Superior temporal gyrus (tissue), 1 donor: ENCODE data around the gene MAGEA2.
"Not testable (repeated sequence)": the region's sequence is repeated elsewhere in the genome, so short reads cannot be mapped to it uniquely, and the experiment has no call there.

Source experiments
- DNase-seq: peaks from one replicate; pipeline ENCODE4 v3.0.0-alpha.2; 2016; ENCODE audit errors: extremely low spot score

Gene MAGEA2, protein sequence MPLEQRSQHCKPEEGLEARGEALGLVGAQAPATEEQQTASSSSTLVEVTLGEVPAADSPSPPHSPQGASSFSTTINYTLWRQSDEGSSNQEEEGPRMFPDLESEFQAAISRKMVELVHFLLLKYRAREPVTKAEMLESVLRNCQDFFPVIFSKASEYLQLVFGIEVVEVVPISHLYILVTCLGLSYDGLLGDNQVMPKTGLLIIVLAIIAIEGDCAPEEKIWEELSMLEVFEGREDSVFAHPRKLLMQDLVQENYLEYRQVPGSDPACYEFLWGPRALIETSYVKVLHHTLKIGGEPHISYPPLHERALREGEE

DNA sequence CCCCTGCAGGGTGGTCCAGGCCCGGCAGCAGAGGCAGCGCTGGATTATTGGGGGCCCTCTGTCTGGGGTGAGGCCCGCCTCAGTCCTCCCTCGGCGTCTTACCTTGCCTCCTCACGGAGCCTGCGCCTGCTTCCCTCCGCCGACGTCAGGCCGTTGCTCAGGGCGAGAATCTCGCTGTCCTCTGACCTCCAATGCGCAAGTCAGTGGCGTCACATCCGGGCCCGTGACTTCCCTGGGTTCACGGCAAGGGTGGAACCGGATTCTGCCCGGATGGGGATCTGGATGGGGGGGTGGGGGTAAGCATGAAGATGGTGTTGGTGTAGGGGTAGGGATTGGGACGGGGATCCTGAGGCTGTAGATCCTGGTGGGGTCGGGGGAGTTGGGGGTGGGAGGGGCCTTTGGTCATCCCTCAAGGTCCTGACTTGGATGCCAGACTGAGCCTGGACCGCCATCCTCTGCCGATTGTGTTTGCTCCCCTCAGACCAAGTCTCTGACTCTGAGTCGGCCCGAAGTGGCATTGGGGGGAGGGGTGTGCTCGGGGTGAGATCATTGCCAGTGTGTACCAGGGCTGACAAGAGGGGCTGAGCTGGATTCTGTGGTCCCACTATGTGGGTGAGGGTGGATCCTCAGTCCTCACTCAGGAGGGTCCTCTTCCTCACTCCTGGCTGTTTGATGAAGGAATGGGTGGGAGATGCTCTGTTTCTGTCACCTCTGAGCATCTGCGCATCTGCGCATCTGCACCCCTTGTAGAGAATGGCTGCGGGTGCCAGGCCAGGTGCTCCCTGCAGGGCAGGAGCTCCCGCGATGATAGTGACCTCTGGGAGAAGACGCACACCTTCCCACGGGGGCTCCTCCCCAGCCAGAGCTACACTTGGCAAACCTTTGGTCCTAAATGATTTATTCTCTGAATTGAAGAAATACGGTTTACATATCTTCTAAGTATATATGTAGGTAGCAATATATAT is at the start of gene MAGEA2:
Gene MAGEA2, minus strand, starts transcription at position 157 of the 965 bp plus-strand sequence. CDS start 2,479 bp downstream, outside the sequence.
- DNase-seq, result not testable (repeated sequence)

DNA sequence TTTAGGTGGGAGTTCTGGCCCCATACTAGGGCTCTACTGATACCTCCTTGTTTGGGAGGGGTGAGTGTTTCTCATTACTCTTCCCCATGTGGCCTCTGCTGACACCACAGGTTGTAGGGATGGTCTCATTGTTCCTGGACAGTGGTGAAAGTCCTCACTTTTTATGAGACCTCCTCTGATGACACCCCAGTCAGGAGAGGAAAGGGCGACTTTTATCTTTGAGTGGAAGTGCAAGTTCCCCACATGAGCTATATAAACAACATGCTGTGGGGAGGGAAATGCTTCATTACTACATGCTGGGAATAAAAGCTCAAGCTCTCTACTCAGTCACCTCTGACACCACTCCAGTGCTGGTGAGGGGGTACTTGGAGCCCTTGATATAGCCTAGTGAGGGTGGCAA is 45.3 kb upstream of the MAGEA2 start:
- no peak for DNase-seq

DNA sequence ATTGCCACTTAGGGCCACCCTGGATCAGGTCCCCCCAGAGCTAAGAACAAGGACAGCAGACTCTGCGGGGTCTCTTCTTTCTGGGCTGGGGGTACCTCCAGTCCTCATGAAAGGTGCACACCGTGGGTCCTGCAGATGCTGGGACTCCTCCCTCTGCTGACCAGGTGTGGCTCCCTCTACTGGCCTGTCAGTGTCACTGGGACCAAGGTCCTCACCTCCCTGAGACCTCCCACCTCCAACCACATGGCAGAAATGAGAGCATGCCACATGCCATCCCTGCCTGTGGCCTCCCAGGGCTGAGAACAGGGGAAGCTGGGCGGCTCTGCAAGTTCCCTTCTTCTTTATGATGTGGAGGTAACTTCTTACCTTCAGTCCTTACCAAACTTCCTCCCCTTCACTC is 33.4 kb upstream of the MAGEA2 start:
- not testable (repeated sequence) for DNase-seq

DNA sequence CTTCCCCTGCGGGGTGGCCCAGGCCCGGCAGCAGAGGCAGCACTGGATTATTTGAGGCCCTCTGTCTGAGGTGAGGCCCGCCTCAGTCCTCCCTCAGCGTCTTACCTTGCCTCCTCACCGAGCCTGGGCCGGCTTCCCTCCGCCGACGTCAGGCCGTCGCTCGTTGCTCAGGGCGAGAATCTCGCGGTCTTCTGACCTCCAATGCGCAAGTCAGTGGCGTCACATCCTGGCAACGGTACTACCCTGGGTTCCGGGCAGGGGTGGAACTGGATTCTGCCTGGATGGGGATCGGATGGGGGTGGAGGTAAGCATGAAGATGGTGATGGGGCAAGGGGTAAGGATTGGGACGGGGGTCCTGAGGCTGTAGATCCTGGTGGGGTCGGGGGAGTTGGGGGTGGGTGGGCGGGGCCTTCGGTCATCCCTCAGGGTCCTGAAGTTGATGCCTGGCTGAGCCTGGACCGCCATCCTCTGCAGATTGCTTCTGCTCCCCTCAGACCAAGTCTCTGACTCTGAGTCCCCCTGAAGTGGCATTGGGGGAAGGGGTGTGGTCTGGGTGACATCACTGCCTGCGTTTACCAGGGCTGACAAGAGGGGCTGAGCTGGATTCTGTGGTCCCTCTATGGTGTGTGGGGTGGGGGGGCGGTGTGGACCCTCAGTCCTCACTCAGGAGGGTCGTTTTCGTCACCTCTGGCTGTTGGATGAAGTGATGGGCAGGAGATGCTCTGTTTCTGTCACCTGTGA is 16.1 kb upstream of the MAGEA2 start, which contains the start of gene MAGEA6:
Gene MAGEA6, minus strand, starts transcription at position 141 of the 741 bp plus-strand sequence. CDS start 2,039 bp downstream, outside the sequence.
- not testable (repeated sequence) for DNase-seq

DNA sequence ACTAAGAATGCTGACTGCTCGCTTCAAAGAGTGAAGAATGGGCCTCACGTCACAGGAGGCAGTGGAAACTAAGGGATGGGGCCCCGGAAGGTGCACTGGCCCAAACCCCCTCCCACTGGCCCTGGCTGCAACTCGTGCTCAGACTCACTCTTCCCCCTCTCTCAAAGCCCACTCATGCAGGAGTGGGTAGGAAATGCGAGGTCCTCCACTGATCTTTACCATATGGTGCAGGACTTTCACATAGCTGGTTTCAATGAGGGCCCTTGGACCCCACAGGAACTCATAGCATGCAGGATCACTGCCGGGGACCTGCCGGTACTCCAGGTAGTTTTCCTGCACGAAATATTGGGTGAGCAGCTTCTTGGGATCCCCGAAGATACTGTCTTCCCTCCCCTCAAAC is 12.9 kb upstream of the MAGEA2 start:
- DNase-seq, result not testable (repeated sequence)

DNA sequence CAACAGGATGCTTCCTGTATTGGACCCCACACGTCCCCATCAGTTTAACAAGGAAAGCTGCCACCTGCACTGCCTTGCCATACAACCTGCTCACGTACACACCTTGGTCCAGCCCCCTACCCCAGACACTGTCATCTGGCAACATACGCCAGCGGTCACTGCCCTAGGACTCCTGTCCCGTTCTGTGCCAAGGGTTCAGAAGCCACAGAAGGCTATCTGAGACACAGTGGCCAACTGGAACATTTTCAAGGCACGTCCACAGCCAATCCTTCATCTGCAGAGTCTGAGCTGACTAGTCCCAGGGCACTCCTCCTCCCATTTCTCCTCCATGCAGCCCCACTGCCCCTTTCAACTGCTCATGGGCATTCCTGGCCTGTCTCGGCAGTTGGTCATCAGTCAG is 7.9 kb upstream of the MAGEA2 start:
- DNase-seq, result not testable (repeated sequence)

DNA sequence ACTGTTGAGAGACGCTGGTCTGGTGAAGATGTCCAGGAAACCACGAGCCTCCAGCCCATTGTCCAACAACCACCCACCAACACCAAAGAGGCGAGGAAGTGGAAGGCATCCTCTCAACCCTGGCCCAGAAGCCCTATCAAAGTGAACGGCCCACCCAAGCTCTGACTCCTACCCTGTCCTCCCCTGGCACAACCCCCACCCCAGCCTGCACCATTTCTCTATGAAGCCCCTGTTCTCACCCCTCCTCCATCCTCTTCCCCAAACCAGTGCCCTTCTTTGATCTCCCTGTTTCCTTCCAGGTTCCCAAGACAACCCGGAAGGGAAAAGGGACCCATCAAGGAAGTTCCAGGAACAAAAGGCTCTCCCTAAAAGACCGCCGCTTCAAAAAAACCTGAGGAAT is 5.9 kb upstream of the MAGEA2 start:
- DNase-seq, result not testable (repeated sequence)

DNA sequence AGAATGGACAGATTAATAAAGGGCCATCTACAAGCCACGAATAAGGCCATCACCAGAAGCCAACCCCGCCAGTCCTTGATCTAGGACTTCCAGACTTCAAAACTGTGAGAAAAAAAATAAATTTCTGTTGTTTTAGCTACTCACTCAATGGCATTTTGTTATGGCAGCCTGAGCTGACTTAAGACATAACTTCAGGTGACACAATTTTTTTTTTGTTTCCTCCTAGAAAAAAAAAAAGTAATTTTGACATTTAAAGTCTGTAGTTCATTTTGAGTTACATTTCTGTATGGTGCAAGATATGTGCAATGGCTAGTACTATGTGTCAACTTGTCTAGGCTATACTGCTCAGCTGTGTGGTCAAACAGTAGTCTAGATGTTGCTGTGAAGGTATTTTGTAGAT is 5.3 kb upstream of the MAGEA2 start, which contains the start of gene CSAG3:
Gene CSAG3, plus strand, starts transcription at position 301 of the 400 bp plus-strand sequence.
- not testable (repeated sequence) for DNase-seq

DNA sequence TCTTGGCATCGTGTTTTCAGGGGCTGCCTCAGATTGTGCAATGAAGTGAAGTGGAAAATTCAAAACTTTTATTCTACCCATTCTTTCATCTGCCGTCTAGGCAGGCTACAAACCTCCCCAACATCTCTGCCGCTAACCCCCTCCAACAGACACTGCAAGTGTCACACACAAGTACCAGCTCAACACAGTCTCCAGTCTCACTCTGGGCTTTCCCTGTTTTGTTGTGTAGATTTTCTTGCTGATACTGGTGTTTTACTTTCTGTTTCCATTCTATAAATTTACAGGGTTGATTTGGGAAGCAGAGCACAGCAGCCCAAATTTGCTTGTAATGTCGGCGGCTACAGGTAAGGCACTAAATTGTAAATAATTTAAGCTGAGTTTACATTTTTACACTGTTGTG is 1.2 kb upstream of the MAGEA2 start:
- not testable (repeated sequence) for DNase-seq

DNA sequence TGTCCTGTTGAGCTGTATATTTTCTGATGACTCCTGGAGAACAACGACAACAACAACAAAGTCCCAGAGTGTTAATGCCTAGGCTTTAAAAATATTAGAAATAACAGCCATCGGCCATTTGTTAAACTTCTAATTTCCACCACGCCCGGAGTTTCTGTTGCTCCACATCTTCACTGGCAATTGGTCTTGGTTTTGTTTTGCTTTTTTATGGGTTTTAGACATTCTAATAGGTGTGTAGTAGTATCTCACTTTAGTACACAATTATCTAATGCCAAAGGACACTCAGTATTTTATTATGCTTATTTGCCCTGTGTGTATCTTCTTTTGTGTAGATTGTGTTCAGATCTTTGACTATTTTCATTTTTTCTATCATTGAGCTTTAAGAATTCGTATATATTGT is 15.1 kb downstream of the MAGEA2 start:
- DNase-seq, result no peak

DNA sequence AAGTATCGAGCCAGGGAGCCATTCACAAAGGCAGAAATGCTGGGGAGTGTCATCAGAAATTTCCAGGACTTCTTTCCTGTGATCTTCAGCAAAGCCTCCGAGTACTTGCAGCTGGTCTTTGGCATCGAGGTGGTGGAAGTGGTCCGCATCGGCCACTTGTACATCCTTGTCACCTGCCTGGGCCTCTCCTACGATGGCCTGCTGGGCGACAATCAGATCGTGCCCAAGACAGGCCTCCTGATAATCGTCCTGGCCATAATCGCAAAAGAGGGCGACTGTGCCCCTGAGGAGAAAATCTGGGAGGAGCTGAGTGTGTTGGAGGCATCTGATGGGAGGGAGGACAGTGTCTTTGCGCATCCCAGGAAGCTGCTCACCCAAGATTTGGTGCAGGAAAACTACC is 17.1 kb downstream of the MAGEA2 start:
- DNase-seq, result not testable (repeated sequence)

DNA sequence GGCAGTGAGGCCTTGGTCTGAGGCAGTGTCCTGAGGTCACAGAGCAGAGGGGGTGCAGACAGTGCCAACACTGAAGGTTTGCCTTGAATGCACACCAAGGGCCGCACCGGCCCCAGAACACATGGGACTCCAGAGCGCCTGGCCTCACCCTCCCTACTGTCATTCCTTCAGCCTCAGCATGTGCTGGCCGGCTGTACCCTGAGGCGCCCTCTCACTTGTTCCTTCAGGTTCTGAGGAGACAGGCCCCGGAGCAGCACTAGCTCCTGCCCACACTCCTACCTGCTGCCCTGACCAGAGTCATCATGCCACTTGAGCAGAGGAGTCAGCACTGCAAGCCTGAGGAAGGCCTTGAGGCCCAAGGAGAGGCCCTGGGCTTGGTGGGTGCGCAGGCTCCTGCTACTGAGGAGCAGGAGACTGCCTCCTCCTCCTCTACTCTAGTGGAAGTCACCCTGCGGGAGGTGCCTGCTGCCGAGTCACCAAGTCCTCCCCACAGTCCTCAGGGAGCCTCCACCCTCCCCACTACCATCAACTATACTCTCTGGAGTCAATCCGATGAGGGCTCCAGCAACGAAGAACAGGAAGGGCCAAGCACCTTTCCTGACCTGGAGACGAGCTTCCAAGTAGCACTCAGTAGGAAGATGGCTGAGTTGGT is 17.7 kb downstream of the MAGEA2 start:
- no peak for DNase-seq

DNA sequence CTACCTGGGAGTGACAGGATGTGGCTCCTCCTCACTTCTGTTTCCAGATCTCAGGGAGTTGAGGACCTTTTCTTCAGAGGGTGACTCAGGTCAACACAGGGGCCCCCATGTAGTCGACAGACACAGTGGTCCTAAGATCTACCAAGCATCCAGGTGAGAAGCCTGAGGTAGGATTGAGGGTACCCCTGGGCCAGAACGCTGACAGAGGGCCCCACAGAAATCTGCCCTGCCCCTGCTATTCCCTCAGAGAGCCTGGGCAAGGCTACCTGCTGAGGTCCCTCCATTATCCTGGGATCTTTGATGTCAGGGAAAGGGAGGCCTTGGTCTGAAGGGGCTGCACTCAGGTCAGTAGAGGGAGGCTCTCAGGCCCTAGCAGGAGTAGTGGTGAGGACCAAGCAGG is 18.5 kb downstream of the MAGEA2 start:
- no peak for DNase-seq

DNA sequence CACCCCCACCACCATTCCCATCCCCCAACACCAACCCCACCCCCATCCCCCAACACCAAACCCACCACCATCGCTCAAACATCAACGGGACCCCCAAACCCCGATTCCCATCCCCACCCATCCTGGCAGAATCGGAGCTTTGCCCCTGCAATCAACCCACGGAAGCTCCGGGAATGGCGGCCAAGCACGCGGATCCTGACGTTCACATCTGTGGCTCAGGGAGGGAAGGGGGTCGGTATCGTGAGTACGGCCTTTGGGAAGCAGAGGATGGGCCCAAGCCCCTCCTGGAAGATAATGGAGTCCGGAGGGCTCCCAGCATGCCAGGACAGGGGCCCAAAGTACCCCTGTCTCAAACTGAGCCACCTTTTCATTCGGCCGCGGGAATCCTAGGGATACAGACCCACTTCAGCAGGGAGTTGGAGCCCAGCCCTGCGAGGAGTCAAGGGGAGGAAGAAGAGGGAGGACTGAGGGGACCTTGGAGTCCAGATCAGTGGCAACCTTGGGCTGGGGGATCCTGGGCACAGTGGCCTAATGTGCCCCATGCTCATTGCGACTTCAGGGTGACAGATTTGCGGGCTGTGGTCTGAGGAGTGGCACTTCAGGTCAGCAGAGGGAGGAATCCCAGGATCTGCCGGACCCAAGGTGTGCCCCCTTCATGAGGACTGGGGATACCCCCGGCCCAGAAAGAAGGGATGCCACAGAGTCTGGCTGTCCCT is 19.3 kb downstream of the MAGEA2 start:
- not testable (repeated sequence) for DNase-seq

DNA sequence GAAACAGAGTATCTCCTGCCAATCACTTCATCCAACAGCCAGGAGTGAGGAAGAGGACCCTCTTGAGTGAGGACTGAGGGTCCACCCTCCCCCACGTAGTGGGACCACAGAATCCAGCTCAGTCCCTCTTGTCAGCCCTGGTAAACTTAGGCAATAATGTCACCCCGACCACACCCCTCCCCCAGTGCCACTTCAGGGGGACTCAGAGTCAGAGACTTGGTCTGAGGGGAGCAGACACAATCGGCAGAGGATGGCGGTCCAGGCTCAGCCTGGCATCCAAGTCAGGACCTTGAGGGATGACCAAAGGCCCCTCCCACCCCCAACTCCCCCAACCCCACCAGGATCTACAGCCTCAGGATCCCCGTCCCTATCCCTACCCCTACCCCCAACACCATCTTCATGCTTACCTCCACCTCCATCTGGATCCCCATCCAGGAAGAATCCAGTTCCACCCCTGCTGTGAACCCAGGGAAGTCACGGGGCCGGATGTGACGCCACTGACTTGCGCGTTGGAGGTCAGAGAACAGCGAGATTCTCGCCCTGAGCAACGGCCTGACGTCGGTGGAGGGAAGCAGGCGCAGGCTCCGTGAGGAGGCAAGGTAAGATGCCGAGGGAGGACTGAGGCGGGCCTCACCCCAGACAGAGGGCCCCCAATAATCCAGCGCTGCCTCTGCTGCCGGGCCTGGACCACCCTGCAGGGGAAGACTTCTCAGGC is 20.2 kb downstream of the MAGEA2 start, which contains the start of the genes CSAG1 and MAGEA12:
Gene CSAG1, minus strand, starts transcription at position 461 of the 715 bp plus-strand sequence. CDS start 1,261 bp downstream, outside the sequence.
Gene MAGEA12, plus strand, starts transcription at position 497 of the 715 bp plus-strand sequence. CDS start 2,405 bp downstream, outside the sequence.
- DNase-seq, result no peak

DNA sequence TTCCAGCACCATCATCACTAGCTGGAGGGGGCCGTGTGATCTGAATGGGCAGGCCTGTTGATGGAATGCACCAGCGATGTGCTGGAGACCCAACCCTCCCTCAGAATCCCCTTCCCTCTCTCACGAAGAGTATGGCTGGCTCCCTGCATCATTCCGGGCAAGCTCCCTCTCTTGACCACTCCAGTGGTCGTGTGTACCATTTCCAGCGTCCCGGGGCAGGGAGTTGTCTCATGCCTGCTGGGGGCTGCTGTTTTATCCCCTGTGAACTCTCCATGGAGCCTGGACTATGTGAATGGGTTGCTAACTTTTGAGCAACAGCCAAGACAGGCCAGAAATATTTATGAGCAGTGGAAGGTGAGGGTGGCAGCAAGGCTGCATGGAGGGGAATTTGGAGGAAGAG is 28.2 kb downstream of the MAGEA2 start:
- no peak for DNase-seq

DNA sequence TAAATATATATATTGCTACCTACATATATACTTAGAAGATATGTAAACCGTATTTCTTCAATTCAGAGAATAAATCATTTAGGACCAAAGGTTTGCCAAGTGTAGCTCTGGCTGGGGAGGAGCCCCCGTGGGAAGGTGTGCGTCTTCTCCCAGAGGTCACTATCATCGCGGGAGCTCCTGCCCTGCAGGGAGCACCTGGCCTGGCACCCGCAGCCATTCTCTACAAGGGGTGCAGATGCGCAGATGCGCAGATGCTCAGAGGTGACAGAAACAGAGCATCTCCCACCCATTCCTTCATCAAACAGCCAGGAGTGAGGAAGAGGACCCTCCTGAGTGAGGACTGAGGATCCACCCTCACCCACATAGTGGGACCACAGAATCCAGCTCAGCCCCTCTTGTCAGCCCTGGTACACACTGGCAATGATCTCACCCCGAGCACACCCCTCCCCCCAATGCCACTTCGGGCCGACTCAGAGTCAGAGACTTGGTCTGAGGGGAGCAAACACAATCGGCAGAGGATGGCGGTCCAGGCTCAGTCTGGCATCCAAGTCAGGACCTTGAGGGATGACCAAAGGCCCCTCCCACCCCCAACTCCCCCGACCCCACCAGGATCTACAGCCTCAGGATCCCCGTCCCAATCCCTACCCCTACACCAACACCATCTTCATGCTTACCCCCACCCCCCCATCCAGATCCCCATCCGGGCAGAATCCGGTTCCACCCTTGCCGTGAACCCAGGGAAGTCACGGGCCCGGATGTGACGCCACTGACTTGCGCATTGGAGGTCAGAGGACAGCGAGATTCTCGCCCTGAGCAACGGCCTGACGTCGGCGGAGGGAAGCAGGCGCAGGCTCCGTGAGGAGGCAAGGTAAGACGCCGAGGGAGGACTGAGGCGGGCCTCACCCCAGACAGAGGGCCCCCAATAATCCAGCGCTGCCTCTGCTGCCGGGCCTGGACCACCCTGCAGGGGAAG is 39.5 kb downstream of the MAGEA2 start, which contains the start of gene MAGEA2B:
Gene MAGEA2B, plus strand, starts transcription at position 814 of the 973 bp plus-strand sequence. CDS start 2,479 bp downstream, outside the sequence.
- not testable (repeated sequence) for DNase-seq

DNA sequence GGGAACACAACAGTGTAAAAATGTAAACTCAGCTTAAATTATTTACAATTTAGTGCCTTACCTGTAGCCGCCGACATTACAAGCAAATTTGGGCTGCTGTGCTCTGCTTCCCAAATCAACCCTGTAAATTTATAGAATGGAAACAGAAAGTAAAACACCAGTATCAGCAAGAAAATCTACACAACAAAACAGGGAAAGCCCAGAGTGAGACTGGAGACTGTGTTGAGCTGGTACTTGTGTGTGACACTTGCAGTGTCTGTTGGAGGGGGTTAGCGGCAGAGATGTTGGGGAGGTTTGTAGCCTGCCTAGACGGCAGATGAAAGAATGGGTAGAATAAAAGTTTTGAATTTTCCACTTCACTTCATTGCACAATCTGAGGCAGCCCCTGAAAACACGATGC is 40.4 kb downstream of the MAGEA2 start:
- not testable (repeated sequence) for DNase-seq
